GM12878 (cell line): ENCODE data around the gene TLR10. TPM values are rescaled to one million over a fixed set of nuclear protein-coding genes. Genes with fewer than 3 reads are reported as not detected.

Experiments
- ATAC-seq: fragments of 200-7000 bp; cut with Tn5 transposase; 3 replicates; pipeline ENCODE4 v1.9.1; 2020; ENCODE audit warnings: mild to moderate bottlenecking, moderate library complexity
- BruUV-seq: library from RNA; stranded (reverse); fragments of 400-500 nt; replicated peaks from 2 replicates; lab custom pipeline; 2021; lab: Mats Ljungman, UMichigan
- CTCF ChIA-PET: fragments of 300-600 bp; sonication (Branson Sonifier 250); formaldehyde crosslinking; extraction: SDS; loops from one replicate; lab custom pipeline; 2021; ENCODE audit warnings: inconsistent platforms; lab: Yijun Ruan, JAX
- POLR2A ChIA-PET: fragments of 350-600 bp; formaldehyde crosslinking; extraction: SDS; loops from one replicate; lab custom pipeline; 2021; ENCODE audit warnings: inconsistent platforms; lab: Charles Lee
- RAD21 ChIA-PET: fragments of 300-600 bp; sonication (Branson Sonifier 250); formaldehyde crosslinking; loops from one replicate; lab custom pipeline; 2023; ENCODE audit warnings: antibody characterized with exemption; ENCODE audit not compliant: unreplicated experiment; lab: Charles Lee
- SMC1A ChIA-PET: fragments of 300-600 bp; sonication (Branson Sonifier 250); formaldehyde crosslinking; loops from one replicate; lab custom pipeline; 2023; ENCODE audit not compliant: unreplicated experiment, uncharacterized antibody; lab: Charles Lee
- DNase-seq: peaks from one replicate; pipeline ENCODE4 v3.0.0-alpha.2; 2011; ENCODE audit warnings: low read depth, low spot score
- FAIRE-seq: peaks from 3 replicates; lab custom pipeline; 2011; peaks lifted over from hg19 to GRCh38; lab: Jason Lieb, UNC
- H2AFZ ChIP-seq: 2 replicates; pipeline ENCODE4 v1.6.0; 2011; ENCODE audit warnings: low read depth, low read length, control low read depth; ENCODE audit not compliant: control insufficient read depth
- H3K27ac ChIP-seq: 2 replicates; pipeline ENCODE4 v1.5.1; 2011; ENCODE audit warnings: control low read depth; ENCODE audit not compliant: control insufficient read depth, insufficient read depth
- H3K27me3 ChIP-seq, 2 experiments: replicated peaks in 1 of 2; 2 replicates each; pipeline versions ENCODE4 v1.6.0 to v1.6.1; 2011; ENCODE audit warnings: low read length in 1 of 2; ENCODE audit not compliant: control insufficient read depth in 2 of 2, insufficient read depth in 2 of 2
- H3K36me3 ChIP-seq, 2 experiments: 2 replicates each; pipeline ENCODE4 v1.5.1; 2011; ENCODE audit warnings: low read length in 1 of 2; ENCODE audit not compliant: control insufficient read depth in 2 of 2, insufficient read depth in 2 of 2
- H3K4me1 ChIP-seq: 2 replicates; pipeline ENCODE4 v1.6.1; 2011; ENCODE audit warnings: mild to moderate bottlenecking, low read length, moderate library complexity, mixed read lengths; ENCODE audit not compliant: control insufficient read depth, insufficient read depth
- H3K4me2 ChIP-seq: 2 replicates; pipeline ENCODE4 v1.6.0; 2011; ENCODE audit warnings: control low read depth; ENCODE audit not compliant: control insufficient read depth, insufficient read depth
- H3K4me3 ChIP-seq: fragments of 200-600 bp; sonication (generic); 2 replicates; pipeline ENCODE4 v1.5.1; 2016
- H3K79me2 ChIP-seq: 2 replicates; pipeline ENCODE4 v1.6.0; 2011; ENCODE audit warnings: low read length; ENCODE audit not compliant: control insufficient read depth, insufficient read depth
- H3K9ac ChIP-seq: 2 replicates; pipeline ENCODE4 v1.8.0; 2011; ENCODE audit warnings: low read length, control low read depth, mixed read lengths; ENCODE audit not compliant: control insufficient read depth, insufficient read depth
- H3K9me3 ChIP-seq: replicated peaks from 3 replicates; pipeline ENCODE4 v1.5.1; 2011; ENCODE audit warnings: mild to moderate bottlenecking, low read length; ENCODE audit not compliant: control insufficient read depth, insufficient read depth
- H4K20me1 ChIP-seq: 2 replicates; pipeline ENCODE4 v1.6.0; 2011; ENCODE audit not compliant: control insufficient read depth, insufficient read depth
- ELK1 ChIP-seq: IDR thresholded peaks from 2 replicates; pipeline ENCODE4 v1.6.1; 2012; ENCODE audit warnings: low read depth, low read length, improper control_type of control experiment
- JUNB ChIP-seq: IDR thresholded peaks from 2 replicates; pipeline ENCODE4 v1.6.1; 2016; ENCODE audit warnings: antibody characterized with exemption, mild to moderate bottlenecking
- KDM1A ChIP-seq: fragments of 200-600 bp; sonication (generic); IDR thresholded peaks from 2 replicates; pipeline ENCODE4 v1.6.1; 2016; ENCODE audit warnings: borderline replicate concordance
- NR2F1 ChIP-seq: fragments of 450-650 bp; conservative IDR thresholded peaks from 2 replicates; pipeline ENCODE4 v1.6.1; 2017; ENCODE audit warnings: mild to moderate bottlenecking
- SREBF1 ChIP-seq: IDR thresholded peaks from 2 replicates; pipeline ENCODE4 v1.6.1; 2012; ENCODE audit warnings: mild to moderate bottlenecking, low read length
- ZNF217 ChIP-seq: fragments of 450-650 bp; IDR thresholded peaks from 2 replicates; pipeline ENCODE4 v1.6.1; 2017; ENCODE audit warnings: antibody characterized with exemption, mild to moderate bottlenecking
- WGBS: methylation state at CpG from one replicate; pipeline ENCODE4 v1.1.6; 2016; ENCODE audit warnings: low lambda C conversion rate; ENCODE audit not compliant: insufficient replicate concordance, insufficient coverage; ENCODE audit errors: missing lambda C conversion rate; 5-methylcytosine and 5-hydroxymethylcytosine counted together
- in situ Hi-C: fragments of 300-500 bp; cut with MboI; formaldehyde crosslinking; loops from 9 replicates; pipeline ENCODE4 v1.14.3; 2018; ENCODE audit warnings: mixed read lengths
- intact Hi-C: fragments of 100-400 bp; cut with micrococcal nuclease; formaldehyde crosslinking; loops from one replicate; pipeline ENCODE4 v1.14.2; 2022; ENCODE audit not compliant: unreplicated experiment
- polyA plus RNA-seq, 11 experiments: library from polyadenylated mRNA; depleted of rRNA in 4 of 11; unstranded in 6 of 11; stranded (reverse) in 5 of 11; fragments of >200 nt; fragmentation: Nextera tagmentation in 4 of 11; fragmentation: Illumina TruSeq in 1 of 11; extraction: Ambion mirVana in 4 of 11; extraction: Trizol in 1 of 11; gene quantifications; 1 replicate in 1 of 11; 2 replicates in 10 of 11; pipeline versions ENCODE4 v1.2.1 to v1.2.3, GENCODE V29; 2011 to 2016; ENCODE audit warnings: inconsistent platforms in 2 of 11, missing spikeins in 2 of 11, low read depth in 1 of 11
- total RNA-seq, 4 experiments: library from RNA; depleted of rRNA in 3 of 4; stranded (reverse); fragments of >200 nt in 3 of 4; fragmentation: Illumina TruSeq in 1 of 4; extraction: Trizol in 1 of 4; gene quantifications; 2 replicates each; pipeline versions ENCODE4 v1.2.1 to v1.2.3, GENCODE V29; 2013 to 2021
- TF ChIP-seq, protein P1 (sequence below): fragments of 450-650 bp; IDR thresholded peaks from 2 replicates; pipeline ENCODE4 v1.6.1; 2018; ENCODE audit warnings: mild to moderate bottlenecking, low read depth, moderate library complexity; ENCODE audit not compliant: partially characterized antibody

TLR10 gene
- total and polyA plus RNA-seq, 10 of the 15 experiments (the other 5 are each of a cell fraction or from before 2014, with no cell fraction given), result 31.5 to 149 (median 64.9) TPM

DNA sequence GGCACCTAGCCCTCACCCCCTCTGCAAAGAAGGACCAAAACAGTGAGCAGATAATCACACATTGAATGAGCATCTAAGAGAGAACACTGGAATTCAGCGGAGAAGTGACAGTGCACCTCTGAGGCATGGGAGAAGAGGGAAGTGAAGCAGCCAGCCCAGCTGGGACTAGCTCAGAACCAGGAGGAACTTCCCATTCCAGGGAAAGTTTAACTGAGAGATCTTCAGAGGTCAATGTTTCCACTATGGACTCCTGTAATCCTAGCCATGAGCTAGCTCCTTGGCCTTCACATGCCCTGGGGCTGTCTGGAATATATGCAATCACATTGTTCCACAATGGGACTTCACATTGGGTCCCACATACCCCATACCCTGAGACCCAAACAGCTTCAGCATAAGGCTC lies 49.4 kb upstream of the TLR10 start:
- ChIA-PET RAD21 (interaction anchor here (1.3 kb wide), 1 partner anchor 10 kb away, joined by 4 read pairs; no protein-coding TSS in a partner anchor), POLR2A (interaction anchor here (1.0 to 1.6 kb wide), 2 partner anchors 10 to 23 kb away, joined by 3 to 5 read pairs; no protein-coding TSS in a partner anchor), SMC1A (interaction anchor here (1.2 to 1.5 kb wide), 4 partner anchors 10 to 100 kb away, joined by 3 to 9 read pairs (median 4); no protein-coding TSS in a partner anchor), CTCF (interaction anchor here (2.1 to 3.7 kb wide), 2 partner anchors 10 to 29 kb away, joined by 9 to 11 read pairs; no protein-coding TSS in a partner anchor)
- H3K27me3 ChIP-seq, result no peaks in the 10 kb centered on the region
- no peak for TF ChIP-seq JUNB
- TF ChIP-seq KDM1A, result no peak
- TF ChIP-seq SREBF1, result no peak
- no peak for TF ChIP-seq NR2F1
- TF ChIP-seq ELK1, result no peak
- no peak for TF ChIP-seq ZNF217
- TF ChIP-seq, protein P1, sequence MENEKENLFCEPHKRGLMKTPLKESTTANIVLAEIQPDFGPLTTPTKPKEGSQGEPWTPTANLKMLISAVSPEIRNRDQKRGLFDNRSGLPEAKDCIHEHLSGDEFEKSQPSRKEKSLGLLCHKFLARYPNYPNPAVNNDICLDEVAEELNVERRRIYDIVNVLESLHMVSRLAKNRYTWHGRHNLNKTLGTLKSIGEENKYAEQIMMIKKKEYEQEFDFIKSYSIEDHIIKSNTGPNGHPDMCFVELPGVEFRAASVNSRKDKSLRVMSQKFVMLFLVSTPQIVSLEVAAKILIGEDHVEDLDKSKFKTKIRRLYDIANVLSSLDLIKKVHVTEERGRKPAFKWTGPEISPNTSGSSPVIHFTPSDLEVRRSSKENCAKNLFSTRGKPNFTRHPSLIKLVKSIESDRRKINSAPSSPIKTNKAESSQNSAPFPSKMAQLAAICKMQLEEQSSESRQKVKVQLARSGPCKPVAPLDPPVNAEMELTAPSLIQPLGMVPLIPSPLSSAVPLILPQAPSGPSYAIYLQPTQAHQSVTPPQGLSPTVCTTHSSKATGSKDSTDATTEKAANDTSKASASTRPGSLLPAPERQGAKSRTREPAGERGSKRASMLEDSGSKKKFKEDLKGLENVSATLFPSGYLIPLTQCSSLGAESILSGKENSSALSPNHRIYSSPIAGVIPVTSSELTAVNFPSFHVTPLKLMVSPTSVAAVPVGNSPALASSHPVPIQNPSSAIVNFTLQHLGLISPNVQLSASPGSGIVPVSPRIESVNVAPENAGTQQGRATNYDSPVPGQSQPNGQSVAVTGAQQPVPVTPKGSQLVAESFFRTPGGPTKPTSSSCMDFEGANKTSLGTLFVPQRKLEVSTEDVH, result no peak
- no peak for FAIRE-seq
- no peak overlapping the region for H2AFZ ChIP-seq
- BruUV-seq, result no TSS peak
- no peak overlapping the region for H3K9ac ChIP-seq
- H4K20me1 ChIP-seq, result no peaks in the 10 kb centered on the region
- no peak for DNase-seq
- no peak overlapping the region for H3K4me2 ChIP-seq
- H3K4me3 ChIP-seq, result no peak overlapping the region
- in situ Hi-C loops, result no loop called here
- intact Hi-C loops, result no loop called here
- peaks cover 28% of the 10 kb centered on the region for H3K79me2 ChIP-seq
- peaks cover 3% of the 10 kb centered on the region in 2 experiments for H3K36me3 ChIP-seq
- peaks cover 31% of the 10 kb centered on the region for H3K9me3 ChIP-seq
- H3K4me1 ChIP-seq, result no peaks in the 10 kb centered on the region
- no peak overlapping the region for H3K27ac ChIP-seq
- no peak for ATAC-seq
- 100% methylated on average over 1 of the region's 1 CpG for WGBS
